GM23248 (cell line): ENCODE data around the gene C11orf86. TPM values are rescaled to one million over a fixed set of nuclear protein-coding genes. Genes with fewer than 3 reads are reported as not detected.

Experiments used
- DNase-seq: peaks from one replicate; pipeline ENCODE4 v3.0.0-alpha.2; 2015
- H2AFZ ChIP-seq: fragments of 200-600 bp; sonication (generic); 2 replicates; pipeline ENCODE4 v1.6.1; 2016; ENCODE audit warnings: antibody characterized with exemption
- H3F3A ChIP-seq: fragments of 200-600 bp; sonication (generic); 2 replicates; pipeline ENCODE4 v1.6.1; 2016; ENCODE audit warnings: mild to moderate bottlenecking, antibody characterized with exemption, mixed run types; ENCODE audit not compliant: insufficient read depth
- H3K27ac ChIP-seq: fragments of 200-600 bp; sonication (generic); 2 replicates; pipeline ENCODE4 v1.5.1; 2016; ENCODE audit warnings: mild to moderate bottlenecking
- H3K27me3 ChIP-seq: fragments of 200-600 bp; sonication (generic); replicated peaks from 2 replicates; pipeline ENCODE4 v1.6.1; 2016; ENCODE audit warnings: mild to moderate bottlenecking; ENCODE audit not compliant: insufficient read depth
- H3K36me3 ChIP-seq: fragments of 200-600 bp; sonication (generic); 2 replicates; pipeline ENCODE4 v1.6.1; 2016; ENCODE audit warnings: low read depth, mild to moderate bottlenecking
- H3K4me1 ChIP-seq: fragments of 200-600 bp; sonication (generic); 2 replicates; pipeline ENCODE4 v1.6.1; 2016; ENCODE audit warnings: mild to moderate bottlenecking; ENCODE audit not compliant: insufficient read depth
- H3K4me2 ChIP-seq: fragments of 200-600 bp; sonication (generic); one replicate; pipeline ENCODE4 v1.6.1; 2016; ENCODE audit warnings: mild to moderate bottlenecking; ENCODE audit not compliant: unreplicated experiment
- H3K4me3 ChIP-seq: fragments of 200-600 bp; sonication (generic); 2 replicates; pipeline ENCODE4 v1.5.1; 2016; ENCODE audit warnings: mild to moderate bottlenecking
- H3K79me2 ChIP-seq: fragments of 200-600 bp; sonication (generic); 2 replicates; pipeline ENCODE4 v1.6.1; 2016; ENCODE audit warnings: mild to moderate bottlenecking; ENCODE audit not compliant: insufficient read depth
- H3K9ac ChIP-seq: fragments of 200-600 bp; sonication (generic); 2 replicates; pipeline ENCODE4 v1.6.1; 2016; ENCODE audit warnings: mild to moderate bottlenecking
- H3K9me2 ChIP-seq: fragments of 200-600 bp; sonication (generic); 2 replicates; pipeline ENCODE4 v1.6.1; 2016; ENCODE audit warnings: mixed run types, mild to moderate bottlenecking, moderate library complexity; ENCODE audit not compliant: insufficient read depth
- H3K9me3 ChIP-seq: fragments of 200-600 bp; sonication (generic); one replicate; pipeline ENCODE4 v1.6.1; 2017; ENCODE audit warnings: low read depth
- H4K20me1 ChIP-seq: fragments of 200-600 bp; sonication (generic); 2 replicates; pipeline ENCODE4 v1.6.0; 2016; ENCODE audit not compliant: insufficient read depth
- EZH2 ChIP-seq: fragments of 200-600 bp; sonication (generic); IDR thresholded peaks from 2 replicates; pipeline ENCODE4 v1.6.1; 2018; ENCODE audit warnings: antibody characterized with exemption, mild to moderate bottlenecking; ENCODE audit not compliant: insufficient read depth, poor library complexity, severe bottlenecking
- EZH2phosphoT487 ChIP-seq: fragments of 200-600 bp; sonication (generic); IDR thresholded peaks from 2 replicates; pipeline ENCODE4 v1.6.1; 2018; ENCODE audit warnings: antibody characterized with exemption, moderate library complexity, mild to moderate bottlenecking, low read depth; ENCODE audit not compliant: insufficient read depth
- WGBS, 2 experiments: methylation state at CpG; one replicate each; pipeline ENCODE4 v1.1.6; 2015 to 2017; ENCODE audit warnings: low lambda C conversion rate in 2 of 2, low coverage in 1 of 2; ENCODE audit errors: missing lambda C conversion rate in 2 of 2; 5-methylcytosine and 5-hydroxymethylcytosine counted together
- in situ Hi-C: fragments of 300-500 bp; cut with MboI; formaldehyde crosslinking; loops from 2 replicates; pipeline ENCODE4 v1.15.0; 2020
- polyA plus RNA-seq: library from polyadenylated mRNA; unstranded; fragments of >200 nt; fragmentation: Nextera tagmentation; extraction: Ambion mirVana; gene quantifications from 2 replicates; pipeline ENCODE4 v1.2.1, GENCODE V29; 2016
- total RNA-seq: library from RNA; depleted of rRNA; stranded (reverse); fragments of >200 nt; shearing (Covaris generic); gene quantifications from 2 replicates; pipeline ENCODE4 v1.2.3, GENCODE V29; 2014

The C11orf86 gene
- total and polyA plus RNA-seq, 2 experiments from 2014 or later: not detected

- H3K4me2 ChIP-seq: no peak overlapping the region
Observed at GRCh38 chr11:66934950-66935779, 39.9 kb upstream of the C11orf86 start.

GRCh38 chr11:66936311-66936711, 38.8 kb upstream of the C11orf86 start:
- peaks cover 16% of the 10 kb centered on the region for H3K4me1 ChIP-seq
- no peaks in the 10 kb centered on the region for H4K20me1 ChIP-seq
- H3K27ac ChIP-seq: peak overlapping the region; percentile 30
- H3F3A ChIP-seq: peaks cover 19% of the 10 kb centered on the region; the same call in 1 of the 2 replicates
- no peaks in the 10 kb centered on the region for H3K79me2 ChIP-seq
- no peaks in the 10 kb centered on the region for H3K9me3 ChIP-seq
- in situ Hi-C loops: no loop called here
- H3K9me2 ChIP-seq: no peaks in the 10 kb centered on the region
- no peaks in the 10 kb centered on the region for H3K27me3 ChIP-seq
- peak; percentile 58 for DNase-seq
- TF ChIP-seq EZH2phosphoT487 (no peak), EZH2 (no peak)
- H2AFZ ChIP-seq: no peak overlapping the region
- WGBS, 2 experiments: 34 to 46% methylated on average over 2 of the region's 2 CpGs
- no peak overlapping the region for H3K4me3 ChIP-seq
- no peak overlapping the region for H3K9ac ChIP-seq
- no peak overlapping the region for H3K4me2 ChIP-seq
- H3K36me3 ChIP-seq: no peaks in the 10 kb centered on the region

More at GRCh38 chr11:66934950-66935779, 39.9 kb upstream of the C11orf86 start:
- H3K4me1 ChIP-seq: peaks cover 16% of the 10 kb centered on the region
- H3K36me3 ChIP-seq: no peaks in the 10 kb centered on the region
- H3K27me3 ChIP-seq: no peaks in the 10 kb centered on the region
- H3K9me3 ChIP-seq: no peaks in the 10 kb centered on the region
- H3K9me2 ChIP-seq: no peaks in the 10 kb centered on the region
- no peak overlapping the region for H3K4me3 ChIP-seq
- in situ Hi-C loops: no loop called here
- no peak overlapping the region for H2AFZ ChIP-seq
- DNase-seq: peak; percentile 38
- H3K9ac ChIP-seq: no peak overlapping the region
- H3K79me2 ChIP-seq: no peaks in the 10 kb centered on the region
- H3F3A ChIP-seq: peaks cover 19% of the 10 kb centered on the region; the same call in 1 of the 2 replicates
- TF ChIP-seq EZH2phosphoT487 (no peak), EZH2 (no peak)
- H3K27ac ChIP-seq: peak overlapping the region; percentile 30
- no peaks in the 10 kb centered on the region for H4K20me1 ChIP-seq
- WGBS, 2 experiments: 56% methylated on average over 9 of the region's 9 CpGs

GRCh38 chr11:66937193-66937733, 37.8 kb upstream of the C11orf86 start:
- Histone ChIP-seq H3K4me2 (no peak overlapping the region), H3F3A (peaks cover 19% of the 10 kb centered on the region; the same call in 1 of the 2 replicates), H4K20me1 (no peaks in the 10 kb centered on the region), H3K79me2 (no peaks in the 10 kb centered on the region), H3K9ac (no peak overlapping the region), H3K4me1 (peaks cover 16% of the 10 kb centered on the region), H3K27me3 (no peaks in the 10 kb centered on the region), H3K36me3 (no peaks in the 10 kb centered on the region), H3K9me2 (no peaks in the 10 kb centered on the region), H3K27ac (no peak overlapping the region), H2AFZ (no peak overlapping the region), H3K4me3 (no peak overlapping the region), H3K9me3 (no peaks in the 10 kb centered on the region)
- TF ChIP-seq EZH2: no peak
- TF ChIP-seq EZH2phosphoT487: no peak
- 100% methylated on average over 1 of the region's 1 CpG for WGBS, 2 experiments
- in situ Hi-C loops: no loop called here
- no peak for DNase-seq

GRCh38 chr11:66938582-66939135, 36.4 kb upstream of the C11orf86 start:
- no peaks in the 10 kb centered on the region for H3K9me2 ChIP-seq
- no peak for DNase-seq
- H3K36me3 ChIP-seq: no peaks in the 10 kb centered on the region
- no peak for TF ChIP-seq EZH2phosphoT487
- TF ChIP-seq EZH2: no peak
- no peak overlapping the region for H2AFZ ChIP-seq
- H3K9me3 ChIP-seq: no peaks in the 10 kb centered on the region
- no peak overlapping the region for H3K4me2 ChIP-seq
- H3K4me3 ChIP-seq: no peak overlapping the region
- H3K27me3 ChIP-seq: no peaks in the 10 kb centered on the region
- H3F3A ChIP-seq: peaks cover 19% of the 10 kb centered on the region; the same call in 1 of the 2 replicates
- H3K27ac ChIP-seq: no peak overlapping the region
- H3K4me1 ChIP-seq: peaks cover 10% of the 10 kb centered on the region; the same call in 1 of the 2 replicates
- 95 to 96% methylated on average over 5 of the region's 5 CpGs for WGBS, 2 experiments
- no peaks in the 10 kb centered on the region for H3K79me2 ChIP-seq
- H3K9ac ChIP-seq: no peak overlapping the region
- in situ Hi-C loops: no loop called here
- no peaks in the 10 kb centered on the region for H4K20me1 ChIP-seq
